HG03378 (cell line): Measurements from ENCODE around the gene SUSD2.
"Not testable (repeated sequence)": the region's sequence is repeated elsewhere in the genome, so short reads cannot be mapped to it uniquely, and the experiment has no call there.

ENCODE experiments used
- ATAC-seq: cut with Tn5 transposase; IDR thresholded peaks from one replicate; pipeline ENCODE4 v1.9.1; 2021; ENCODE audit warnings: mild to moderate bottlenecking, moderate library complexity; ENCODE audit not compliant: unreplicated experiment

Gene SUSD2

GRCh38 chr22:24187731-24188644 is 6.7 kb downstream of the SUSD2 start:
- no peak for ATAC-seq

GRCh38 chr22:24188705-24189248 is 7.5 kb downstream of the SUSD2 start:
- no peak for ATAC-seq

GRCh38 chr22:24189249-24190158 is 8.2 kb downstream of the SUSD2 start:
- ATAC-seq = no peak

DNA sequence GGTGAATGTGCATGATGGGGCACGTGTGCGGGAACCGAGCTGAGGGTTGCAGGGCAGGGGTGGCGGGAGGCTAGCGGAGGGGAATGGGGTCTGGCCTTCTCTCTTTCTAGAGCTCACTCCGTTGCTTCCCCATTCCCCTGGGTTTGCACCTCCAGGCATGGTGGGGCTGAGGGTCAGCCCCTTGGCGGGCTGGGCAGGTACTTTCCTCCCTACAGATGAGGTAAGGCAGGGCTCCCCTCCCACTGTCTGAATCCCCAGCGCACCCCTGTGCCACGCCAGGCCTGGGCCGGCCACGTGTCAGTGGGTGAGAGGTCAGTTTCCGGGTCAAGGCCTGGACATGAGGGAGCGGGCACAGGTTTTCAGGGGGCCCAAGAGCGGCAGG is 8.9 kb downstream of the SUSD2 start:
- ATAC-seq = no peak

DNA sequence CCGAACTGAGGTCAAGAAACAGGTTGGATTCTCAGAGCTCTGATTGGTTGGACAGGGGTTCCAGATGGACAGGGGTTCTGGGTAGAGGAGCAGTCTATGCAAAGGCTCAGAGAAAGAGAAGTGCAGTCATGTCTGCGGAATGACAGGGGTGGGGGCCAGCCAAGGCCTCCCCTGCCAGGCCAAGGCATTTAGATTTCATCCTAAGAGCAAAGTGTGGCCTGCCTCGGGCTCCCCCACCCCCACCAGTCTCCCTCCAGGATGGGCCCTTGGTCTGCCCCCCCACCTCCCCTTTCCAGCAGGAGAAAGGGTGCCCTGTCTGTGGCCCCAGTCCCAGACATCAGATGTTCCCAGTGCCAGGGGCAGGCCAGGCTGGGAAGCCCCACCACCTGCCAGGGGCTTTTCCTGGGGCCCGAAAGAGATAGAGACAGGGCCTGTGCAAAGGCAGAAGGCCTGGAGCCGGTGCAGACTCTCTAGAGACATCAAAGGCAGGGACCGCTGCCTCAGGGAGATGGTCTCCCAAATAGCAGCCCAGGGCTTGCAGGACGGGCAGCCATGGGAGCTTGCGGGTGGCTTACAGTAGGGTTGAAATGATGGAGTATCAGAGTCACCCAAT is 9.4 kb downstream of the SUSD2 start:
- ATAC-seq = no peak

DNA sequence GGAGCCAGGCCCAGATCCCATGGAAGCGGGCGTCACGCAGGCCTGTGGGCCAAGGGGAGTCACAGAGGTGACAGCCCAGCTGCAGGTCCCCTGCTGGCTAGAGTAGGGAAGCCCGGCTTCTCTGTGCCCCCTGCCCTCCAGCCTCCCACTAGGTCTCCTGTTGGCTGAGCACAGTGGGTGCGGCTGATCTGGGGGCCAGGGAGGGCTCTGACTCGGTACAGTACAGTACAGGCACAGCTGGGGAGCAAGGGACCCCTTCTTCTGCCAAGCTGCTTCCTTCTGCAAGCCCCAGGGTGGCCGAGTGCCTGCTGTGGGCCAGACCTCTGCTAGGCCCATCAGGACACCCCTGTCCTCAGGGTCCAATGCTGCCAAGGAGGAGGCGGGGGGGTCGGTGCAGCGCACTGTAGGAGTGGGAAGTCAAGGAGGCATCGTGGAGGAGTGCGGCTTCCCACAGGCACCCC is 10.1 kb downstream of the SUSD2 start:
- ATAC-seq = no peak

DNA sequence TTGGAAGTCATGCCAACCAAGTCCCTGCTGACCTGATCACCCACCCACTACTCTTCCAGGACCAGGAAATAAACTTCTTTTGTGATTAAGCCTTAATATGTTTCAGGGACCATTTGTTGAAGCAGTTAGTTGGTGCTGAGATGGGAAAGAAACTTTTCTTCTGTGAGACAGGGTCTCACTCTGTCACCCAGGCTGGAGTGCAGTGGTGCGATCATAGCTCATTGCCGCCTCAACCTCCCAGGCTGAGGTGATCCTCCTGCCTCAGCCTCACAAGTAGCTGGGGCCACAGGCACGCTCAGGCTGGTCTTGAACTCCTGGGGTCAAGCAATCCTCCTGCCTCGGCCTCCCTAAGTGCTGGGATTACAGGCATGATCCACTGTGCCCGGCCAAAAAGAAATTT is 10.6 kb downstream of the SUSD2 start:
- no peak for ATAC-seq

- ATAC-seq = no peak
These were observed 17.4 kb downstream of the SUSD2 start for GRCh38 chr22:24198682-24199052.

DNA sequence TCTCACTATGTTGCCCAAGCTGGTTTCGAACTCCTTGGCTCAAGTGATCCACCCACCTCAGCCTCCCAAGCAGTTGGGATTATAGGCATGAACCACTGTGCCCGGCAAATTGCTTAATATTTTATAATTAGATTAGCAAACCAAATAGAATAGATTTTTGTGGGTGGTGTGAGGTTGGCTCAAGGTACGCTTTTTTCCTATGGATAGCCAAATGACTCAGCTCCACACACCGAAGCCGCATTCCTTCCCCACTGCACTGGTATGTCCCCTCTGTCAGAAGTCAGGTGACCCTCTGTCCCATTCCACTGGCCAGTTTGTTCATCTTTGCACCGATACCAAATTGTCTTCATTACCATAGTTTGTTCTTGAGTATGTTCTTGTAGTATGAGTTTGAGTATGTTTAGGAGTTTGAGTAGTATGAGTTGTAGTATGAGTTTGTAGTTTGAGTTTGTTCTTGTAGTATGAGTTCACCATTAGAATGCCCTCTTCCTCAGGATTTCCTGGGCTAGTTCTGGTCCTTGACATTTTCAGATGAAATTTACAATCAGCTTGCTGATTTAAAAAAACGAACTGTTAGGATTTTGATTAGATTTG is 19.4 kb downstream of the SUSD2 start:
- ATAC-seq = no peak

GRCh38 chr22:24201681-24202614 is 20.7 kb downstream of the SUSD2 start:
- no peak for ATAC-seq

GRCh38 chr22:24203856-24204255 is 22.6 kb downstream of the SUSD2 start:
- ATAC-seq = not testable (repeated sequence)

- no peak for ATAC-seq
These were observed 24.3 kb downstream of the SUSD2 start for GRCh38 chr22:24205438-24206195.

GRCh38 chr22:24206460-24207263 is 25.4 kb downstream of the SUSD2 start:
- not testable (repeated sequence) for ATAC-seq

GRCh38 chr22:24207264-24208011 is 26.2 kb downstream of the SUSD2 start:
- ATAC-seq = no peak

DNA sequence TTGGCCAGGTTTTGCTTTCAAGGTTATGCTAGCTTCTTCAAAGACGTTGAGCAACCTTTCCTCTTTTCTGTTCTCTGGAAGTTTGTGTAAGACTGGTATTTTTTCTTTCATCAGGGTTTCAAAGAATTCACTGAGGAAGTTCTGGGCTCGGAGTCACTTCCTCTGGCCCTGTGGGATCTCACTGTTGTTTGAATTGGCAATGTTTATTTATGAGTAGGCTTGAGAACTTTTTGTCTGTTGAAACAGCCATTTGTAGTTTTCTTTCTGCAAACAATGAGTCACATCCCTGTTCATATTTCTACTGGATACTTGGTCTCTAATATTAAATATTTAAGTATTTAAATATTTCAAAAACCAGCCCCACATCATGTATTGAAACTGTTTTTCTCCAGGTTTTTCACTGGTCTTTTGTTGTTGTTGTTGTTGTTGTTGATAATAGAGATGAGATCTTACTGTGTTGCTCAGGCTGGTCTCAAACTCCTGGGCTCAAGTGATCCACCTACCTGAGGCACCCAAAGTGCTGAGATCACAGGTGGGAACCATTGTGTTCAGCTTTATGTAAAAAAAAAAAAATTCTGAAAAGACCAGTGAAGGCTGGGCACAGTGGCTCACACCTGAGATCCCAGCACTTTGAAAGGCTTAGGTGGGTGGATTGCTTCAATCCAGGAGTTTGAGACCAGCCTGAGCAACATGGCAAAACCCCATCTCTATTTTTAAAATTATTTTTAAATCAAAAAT is 26.9 kb downstream of the SUSD2 start:
- ATAC-seq = no peak

GRCh38 chr22:24209016-24209415 is 27.7 kb downstream of the SUSD2 start:
- no peak for ATAC-seq

DNA sequence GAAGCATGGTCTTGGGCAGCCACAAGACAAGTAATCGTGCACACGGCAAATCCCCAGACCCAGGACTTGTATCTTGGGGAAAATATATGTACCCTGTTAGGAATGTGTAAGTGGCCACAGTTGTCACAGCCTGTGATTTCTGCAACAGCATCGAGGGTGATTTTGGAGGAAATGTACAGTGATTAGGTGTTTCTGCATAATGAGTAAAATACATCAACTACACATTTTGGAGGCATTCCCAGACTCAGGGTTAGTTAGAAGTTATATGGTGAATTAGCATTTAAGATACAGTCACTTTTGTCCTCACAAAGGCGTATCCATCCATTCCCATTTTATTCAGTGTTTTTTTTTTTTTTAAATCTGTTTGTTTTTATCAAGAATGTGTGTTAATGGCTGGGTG is 28.4 kb downstream of the SUSD2 start:
- no peak for ATAC-seq
